Activated T-helper 2 cell treated with anti-CD3 and anti-CD28 coated beads, Interferon-gamma antibody, Interleukin-2, Interleukin-4, amounts not matched to agents 10 μg/mL and 5 μg/mL and 100 μg/mL, durations not matched to agents 14 hours and 24 hours and 36 hours (primary cell): ENCODE results near the gene KIF23. TPM values are rescaled to one million over a fixed set of nuclear protein-coding genes. Genes with fewer than 3 reads are reported as not detected.
"Not testable (repeated sequence)": the region's sequence is repeated elsewhere in the genome, so short reads cannot be mapped to it uniquely, and the experiment has no call there.

Experiments
- DNase-seq: peaks from one replicate; pipeline ENCODE4 v3.0.0; 2021; ENCODE audit warnings: low spot score
- H3K27ac Mint-ChIP-seq: one replicate; pipeline ENCODE4 v1.8.0; 2021; ENCODE audit warnings: mixed read lengths
- H3K27me3 Mint-ChIP-seq: one replicate; pipeline ENCODE4 v1.8.0; 2021; ENCODE audit warnings: low read depth, mixed read lengths
- H3K36me3 Mint-ChIP-seq: one replicate; pipeline ENCODE4 v1.8.0; 2021; ENCODE audit warnings: low read depth, mixed read lengths
- H3K4me1 Mint-ChIP-seq: one replicate; pipeline ENCODE4 v1.8.0; 2021; ENCODE audit warnings: low read depth, mixed read lengths
- H3K4me3 Mint-ChIP-seq: one replicate; pipeline ENCODE4 v1.8.0; 2021; ENCODE audit warnings: low read depth, mild to moderate bottlenecking, moderate library complexity, mixed read lengths
- H3K9me3 Mint-ChIP-seq: one replicate; pipeline ENCODE4 v1.8.0; 2021; ENCODE audit warnings: mixed read lengths
- intact Hi-C: fragments of 100-400 bp; cut with micrococcal nuclease; formaldehyde crosslinking; loops from one replicate; pipeline ENCODE4 v1.15.1; 2023
- total RNA-seq: library from RNA; stranded (reverse); gene quantifications from 2 replicates; pipeline ENCODE4 v1.2.3, GENCODE V29; 2022

The KIF23 gene
- total RNA-seq, 1 donor from 2014 or later = 44.5 TPM

- H3K27me3 Mint-ChIP-seq = no peaks in the 10 kb centered on the region
- no peak overlapping the region for H3K4me3 Mint-ChIP-seq
- H3K9me3 Mint-ChIP-seq = no peaks in the 10 kb centered on the region
- intact Hi-C loops = no loop called here
- H3K27ac Mint-ChIP-seq = no peak overlapping the region
- no peaks in the 10 kb centered on the region for H3K4me1 Mint-ChIP-seq
- peaks cover 66% of the 10 kb centered on the region for H3K36me3 Mint-ChIP-seq
- no peak for DNase-seq
Observed at GRCh38 chr15:69424748-69425413, 10.7 kb downstream of the KIF23 start.

DNA sequence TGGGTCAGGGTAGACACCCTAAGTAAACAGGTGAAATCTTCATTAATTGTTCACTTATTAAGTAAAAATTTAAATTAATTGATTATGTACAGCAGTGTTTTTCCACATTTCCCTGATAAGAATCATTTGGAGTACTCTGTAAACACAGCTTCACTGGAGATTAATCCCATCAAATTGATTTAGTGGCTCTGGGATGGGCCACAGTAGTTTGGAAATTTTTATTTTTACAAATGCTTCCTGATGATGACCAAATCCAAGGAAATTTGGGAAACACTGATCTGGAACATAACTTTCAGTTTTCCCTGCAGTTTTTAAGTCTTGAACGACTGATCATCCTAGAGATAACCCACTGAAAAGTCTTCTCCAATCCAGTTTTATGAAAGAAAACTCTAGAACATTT, 19.7 kb downstream of the KIF23 start:
- Mint-ChIP-seq H3K4me1 (peaks cover 4% of the 10 kb centered on the region), H3K9me3 (no peaks in the 10 kb centered on the region), H3K27me3 (no peaks in the 10 kb centered on the region), H3K4me3 (no peak overlapping the region), H3K36me3 (peaks cover 70% of the 10 kb centered on the region), H3K27ac (no peak overlapping the region)
- no peak for DNase-seq
- intact Hi-C loops = no loop called here

GRCh38 chr15:69434238-69434637, 20.1 kb downstream of the KIF23 start:
- H3K4me1 Mint-ChIP-seq = peaks cover 5% of the 10 kb centered on the region
- DNase-seq = no peak

GRCh38 chr15:69434679-69435078, 20.5 kb downstream of the KIF23 start:
- no peaks in the 10 kb centered on the region for H3K27me3 Mint-ChIP-seq
- H3K27ac Mint-ChIP-seq = no peak overlapping the region
- no peaks in the 10 kb centered on the region for H3K9me3 Mint-ChIP-seq
- intact Hi-C loops = no loop called here
- H3K36me3 Mint-ChIP-seq = peaks cover 74% of the 10 kb centered on the region
- H3K4me1 Mint-ChIP-seq = peaks cover 8% of the 10 kb centered on the region
- DNase-seq = no peak
- no peak overlapping the region for H3K4me3 Mint-ChIP-seq

More at GRCh38 chr15:69434238-69434637, 20.1 kb downstream of the KIF23 start:
- H3K27ac Mint-ChIP-seq = no peak overlapping the region
- H3K9me3 Mint-ChIP-seq = no peaks in the 10 kb centered on the region
- intact Hi-C loops = no loop called here
- no peak overlapping the region for H3K4me3 Mint-ChIP-seq
- H3K36me3 Mint-ChIP-seq = peaks cover 70% of the 10 kb centered on the region
- H3K27me3 Mint-ChIP-seq = no peaks in the 10 kb centered on the region

GRCh38 chr15:69435985-69436384, 21.8 kb downstream of the KIF23 start:
- Mint-ChIP-seq H3K4me1 (peaks cover 8% of the 10 kb centered on the region), H3K27me3 (no peaks in the 10 kb centered on the region), H3K36me3 (peaks cover 76% of the 10 kb centered on the region), H3K27ac (no peak overlapping the region), H3K9me3 (no peaks in the 10 kb centered on the region), H3K4me3 (no peak overlapping the region)
- intact Hi-C loops = no loop called here
- DNase-seq = no peak

- H3K36me3 Mint-ChIP-seq = peaks cover 78% of the 10 kb centered on the region
- DNase-seq = no peak
- H3K27me3 Mint-ChIP-seq = no peaks in the 10 kb centered on the region
- no peak overlapping the region for H3K4me3 Mint-ChIP-seq
- H3K27ac Mint-ChIP-seq = no peak overlapping the region
- intact Hi-C loops = no loop called here
- H3K4me1 Mint-ChIP-seq = peaks cover 8% of the 10 kb centered on the region
- H3K9me3 Mint-ChIP-seq = no peaks in the 10 kb centered on the region
Observed at GRCh38 chr15:69436951-69437350, 22.8 kb downstream of the KIF23 start.

DNA sequence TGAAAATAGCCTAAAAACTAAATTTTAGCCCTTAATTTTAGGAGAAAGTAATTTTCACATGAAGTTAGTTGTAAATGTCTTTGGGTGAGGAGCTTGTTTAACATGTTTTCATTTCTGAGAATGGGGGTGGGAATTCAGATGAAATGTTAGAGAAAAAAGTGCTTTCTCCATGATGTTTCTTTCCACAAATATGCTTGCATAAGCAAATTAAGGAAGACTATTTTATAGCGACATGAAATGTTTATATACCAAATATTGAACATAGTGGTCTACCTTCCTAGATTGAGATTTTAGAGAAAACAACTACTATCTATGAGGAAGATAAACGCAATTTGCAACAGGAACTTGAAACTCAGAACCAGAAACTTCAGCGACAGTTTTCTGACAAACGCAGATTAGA, 25.5 kb downstream of the KIF23 start:
- Mint-ChIP-seq H3K9me3 (no peaks in the 10 kb centered on the region), H3K27ac (no peak overlapping the region), H3K4me3 (no peak overlapping the region), H3K36me3 (peaks cover 73% of the 10 kb centered on the region), H3K4me1 (peaks cover 28% of the 10 kb centered on the region), H3K27me3 (no peaks in the 10 kb centered on the region)
- DNase-seq = no peak
- intact Hi-C loops = no loop called here

DNA sequence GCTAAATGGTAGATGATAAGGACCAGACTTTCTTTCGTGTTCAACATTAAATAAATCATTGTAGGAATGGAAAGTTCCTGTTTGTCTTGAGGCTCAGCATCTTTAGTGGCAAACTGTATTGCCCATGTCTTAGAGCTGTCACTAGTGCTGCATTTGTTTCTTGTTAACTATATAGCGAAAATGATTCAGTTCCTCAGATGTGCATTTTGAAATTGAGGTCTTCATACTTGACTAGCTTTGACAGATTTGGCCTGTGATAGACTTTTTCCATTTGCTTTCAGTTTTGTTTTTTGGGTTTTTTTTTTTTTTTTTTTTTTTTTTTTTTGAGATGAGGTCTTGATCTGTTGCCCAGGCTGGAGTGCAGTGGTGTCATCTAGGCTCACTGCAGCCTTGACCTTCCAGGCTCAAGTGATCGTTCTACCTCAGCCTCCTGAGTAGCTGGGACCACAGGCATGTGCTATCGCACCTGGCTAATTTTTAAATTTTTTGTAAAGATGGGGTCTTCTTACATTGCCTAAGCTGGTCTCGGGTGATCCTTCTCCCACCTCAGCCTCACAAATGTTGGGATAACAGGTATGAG, 29.0 kb downstream of the KIF23 start:
- no peak overlapping the region for H3K4me3 Mint-ChIP-seq

DNA sequence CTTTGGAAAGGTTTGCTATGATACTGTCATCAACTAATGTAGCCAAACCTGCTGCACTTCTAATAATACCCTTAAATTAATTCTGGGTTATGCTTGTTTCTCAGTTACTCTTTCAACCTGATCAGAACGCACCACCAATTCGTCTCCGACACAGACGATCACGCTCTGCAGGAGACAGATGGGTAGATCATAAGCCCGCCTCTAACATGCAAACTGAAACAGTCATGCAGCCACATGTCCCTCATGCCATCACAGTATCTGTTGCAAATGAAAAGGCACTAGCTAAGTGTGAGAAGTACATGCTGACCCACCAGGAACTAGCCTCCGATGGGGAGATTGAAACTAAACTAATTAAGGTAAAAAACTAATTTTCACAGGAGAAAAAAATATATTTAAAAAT, 30.5 kb downstream of the KIF23 start:
- peaks cover 65% of the 10 kb centered on the region for H3K36me3 Mint-ChIP-seq

More for the DNA sequence above, 29.0 kb downstream of the KIF23 start:
- no peaks in the 10 kb centered on the region for H3K27me3 Mint-ChIP-seq
- no peaks in the 10 kb centered on the region for H3K9me3 Mint-ChIP-seq
- intact Hi-C loops = loop anchor here (1.0 kb wide), 1 partner anchor 9 kb away; the partner anchor contains the start of gene RPLP1
- H3K36me3 Mint-ChIP-seq = peaks cover 77% of the 10 kb centered on the region
- H3K4me1 Mint-ChIP-seq = peaks cover 27% of the 10 kb centered on the region
- no peak for DNase-seq
- H3K27ac Mint-ChIP-seq = peak overlapping the region; percentile 74

GRCh38 chr15:69446953-69447352, 32.8 kb downstream of the KIF23 start:
- H3K4me1 Mint-ChIP-seq = peaks cover 25% of the 10 kb centered on the region
- intact Hi-C loops = no loop called here
- H3K9me3 Mint-ChIP-seq = no peaks in the 10 kb centered on the region
- H3K27ac Mint-ChIP-seq = no peak overlapping the region
- no peak for DNase-seq
- H3K27me3 Mint-ChIP-seq = no peaks in the 10 kb centered on the region
- H3K36me3 Mint-ChIP-seq = peaks cover 45% of the 10 kb centered on the region
- no peak overlapping the region for H3K4me3 Mint-ChIP-seq

More for the DNA sequence above, 30.5 kb downstream of the KIF23 start:
- no peak for DNase-seq
- no peak overlapping the region for H3K4me3 Mint-ChIP-seq
- H3K9me3 Mint-ChIP-seq = no peaks in the 10 kb centered on the region
- no peaks in the 10 kb centered on the region for H3K27me3 Mint-ChIP-seq
- intact Hi-C loops = no loop called here
- H3K4me1 Mint-ChIP-seq = peaks cover 22% of the 10 kb centered on the region
- H3K27ac Mint-ChIP-seq = peak overlapping the region; percentile 46

- not testable (repeated sequence) for H3K9me3 Mint-ChIP-seq, H3K4me3 Mint-ChIP-seq, H3K27me3 Mint-ChIP-seq, H3K27ac Mint-ChIP-seq, DNase-seq
- Mint-ChIP-seq H3K4me1 (peaks cover 18% of the 10 kb centered on the region), H3K36me3 (peaks cover 56% of the 10 kb centered on the region)
- intact Hi-C loops = loop anchor here (5.0 kb wide), 1 partner anchor 647 kb away; the partner anchor contains the start of gene TLE3
Observed at GRCh38 chr15:69450221-69450620, 36.1 kb downstream of the KIF23 start.

GRCh38 chr15:69450968-69451695, 37.0 kb downstream of the KIF23 start:
- Mint-ChIP-seq H3K27ac (peak overlapping the region; percentile 99), H3K4me3 (peak overlapping the region; percentile 99), H3K36me3 (peaks cover 56% of the 10 kb centered on the region), H3K4me1 (peaks cover 23% of the 10 kb centered on the region), H3K27me3 (no peaks in the 10 kb centered on the region), H3K9me3 (no peaks in the 10 kb centered on the region)
- intact Hi-C loops = loop anchor here (5.0 kb wide), 1 partner anchor 646 kb away; the partner anchor contains the start of gene TLE3
- no peak for DNase-seq
